GM12892 (cell line): Measurements from ENCODE around the gene CEP70.
A peak's percentile ranks its signal among the peaks of the same experiment; 100 is the strongest.

ENCODE experiments used
- POLR2A ChIP-seq: IDR thresholded peaks from 2 replicates; pipeline ENCODE4 v1.6.1; 2011; ENCODE audit warnings: low read depth, low read length, control low read depth
- POLR2AphosphoS5 ChIP-seq: IDR thresholded peaks from 2 replicates; pipeline ENCODE4 v1.6.1; 2011; ENCODE audit warnings: low read depth, low read length, control low read depth
- TAF1 ChIP-seq: IDR thresholded peaks from 2 replicates; pipeline ENCODE4 v1.6.1; 2011; ENCODE audit warnings: low read depth, mild to moderate bottlenecking, control low read depth, low read length, borderline replicate concordance

DNA sequence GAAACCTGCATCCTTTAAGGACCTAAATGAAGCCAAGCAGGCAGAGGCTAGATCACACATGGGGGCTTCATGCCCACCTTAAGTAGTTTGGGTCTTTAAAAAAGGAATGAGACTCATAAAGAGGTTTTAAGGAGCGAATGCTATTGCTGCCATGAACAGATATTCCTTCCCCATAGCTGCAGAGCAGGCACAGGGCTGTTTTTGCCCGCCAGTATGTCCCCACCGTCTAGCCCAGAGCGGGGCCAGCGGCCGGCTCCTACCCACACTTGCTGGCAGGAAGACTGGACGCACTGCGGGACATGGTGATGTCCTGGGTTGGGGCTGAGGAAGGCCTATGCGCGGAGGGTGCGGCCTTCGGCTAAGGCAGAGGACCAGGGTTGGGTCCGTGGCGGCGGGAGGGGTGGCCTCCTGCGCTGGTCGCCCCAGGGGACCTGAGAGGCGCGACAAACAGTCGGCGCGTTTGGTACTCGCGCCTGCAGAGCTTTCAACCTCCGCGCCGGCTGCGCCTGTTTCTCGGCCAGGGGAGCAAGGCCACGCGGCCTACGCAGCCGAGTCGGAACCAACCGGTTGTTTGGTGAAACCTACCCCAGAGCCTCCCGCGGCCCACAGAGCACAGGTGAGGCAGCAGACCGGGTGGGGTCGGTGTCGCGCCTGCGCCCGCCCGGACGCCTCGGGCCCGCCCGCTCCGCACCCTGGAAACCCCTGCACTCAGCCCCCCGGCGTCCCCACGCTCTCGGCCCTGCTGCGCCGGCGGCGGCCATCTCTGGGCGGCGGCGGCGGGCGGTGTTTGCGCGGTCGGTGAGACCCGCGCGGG is 14.5 kb upstream of the CEP70 start, which contains the start of gene FAIM:
- TF ChIP-seq POLR2AphosphoS5 (peak; percentile 55; the same call in 1 of the 2 replicates), POLR2A (peak; percentile 73), TAF1 (no peak)
